Psoas muscle (tissue), 8 donors: ENCODE results near the gene DNHD1. TPM values are rescaled to one million over a fixed set of nuclear protein-coding genes. Genes with fewer than 3 reads are reported as not detected.
A peak's percentile ranks its signal among the peaks of the same experiment; 100 is the strongest.

Experiments
- ATAC-seq, 4 donors: fragments of 200-7000 bp; cut with Tn5 transposase; one replicate each; pipeline ENCODE4 v1.9.1; 2020; ENCODE audit warnings: moderate library complexity in 3 of 4, mild to moderate bottlenecking in 2 of 4
- DNase-seq, 2 donors: peaks; one replicate each; pipeline ENCODE4 v3.0.0-alpha.2; 2020
- H3K27ac ChIP-seq: fragments of 200-600 bp; one replicate; pipeline ENCODE4 v1.8.0; 2022
- H3K27me3 ChIP-seq, 3 donors: fragments of 200-600 bp in 1 of 3; one replicate each; pipeline versions ENCODE4 v1.6.1 to v1.8.0; 2013 to 2022; ENCODE audit warnings: low read length in 2 of 3, mild to moderate bottlenecking in 2 of 3, moderate library complexity in 1 of 3; ENCODE audit not compliant: insufficient read depth in 3 of 3
- H3K36me3 ChIP-seq, 2 donors: fragments of 200-600 bp in 1 of 2; one replicate each; pipeline versions ENCODE4 v1.6.1 to v1.8.0; 2013 to 2022; ENCODE audit warnings: low read depth in 1 of 2, mild to moderate bottlenecking in 1 of 2, moderate library complexity in 1 of 2; ENCODE audit not compliant: insufficient read depth in 1 of 2
- H3K4me1 ChIP-seq: fragments of 200-600 bp; one replicate; pipeline ENCODE4 v1.8.0; 2022
- H3K4me3 ChIP-seq: fragments of 200-600 bp; one replicate; pipeline ENCODE4 v1.8.0; 2022; ENCODE audit warnings: mild to moderate bottlenecking
- H3K9me3 ChIP-seq: fragments of 200-600 bp; one replicate; pipeline ENCODE4 v1.8.0; 2022
- WGBS, 3 donors: extraction: QIAGEN DNeasy Blood & Tissue Kit; methylation state at CpG; one replicate each; pipeline versions ENCODE4 v1.1.6 to v1.1.7; 2013; 5-methylcytosine and 5-hydroxymethylcytosine counted together
- intact Hi-C, 2 donors: fragments of 100-400 bp; cut with DNase I; formaldehyde crosslinking; loops; one replicate each; pipeline versions ENCODE4 v1.11.0 to v1.14.2; 2022
- polyA plus RNA-seq, 3 donors: library from polyadenylated mRNA; stranded (reverse); fragments of 200-250 nt; gene quantifications; one replicate each; pipeline ENCODE4 v1.2.3, GENCODE V29; 2013
- total RNA-seq, 4 donors: library from RNA; stranded (reverse); fragmentation: NEBNext Ultra II Directional in 2 of 4; extraction: Animal tissue kit (Norgen Biotek cat#: 25700) in 2 of 4; gene quantifications; one replicate each; pipeline versions ENCODE4 v1.2.1 to v1.2.4, GENCODE V29; 2021 to 2023
- TF ChIP-seq, protein P1 (sequence below): fragments of 200-600 bp; IDR thresholded peaks from one replicate; pipeline ENCODE4 v1.8.0; 2022; ENCODE audit warnings: antibody characterized with exemption
- donor health status: healthy with polysubstance abuse.
- donor health status: DM: no; HTN: no; CAD: no; lungs with moderate emphysema.
- donor health status: Bipolar disorder and iron deficiency.
- donor health status: healthy.
- donor health status: DM: yes; HTN: yes; CAD: no.
- donor health status: DM: no; HTN: no; CAD: no.
- donor health status: DM: no; HTN: no; CAD: no.
- donor health status: DM: yes; HTN: yes; CAD: no.

The DNHD1 gene
- total and polyA plus RNA-seq, 7 donors = 2.0 to 9.0 (median 3.4) TPM

- TF ChIP-seq, protein P1, sequence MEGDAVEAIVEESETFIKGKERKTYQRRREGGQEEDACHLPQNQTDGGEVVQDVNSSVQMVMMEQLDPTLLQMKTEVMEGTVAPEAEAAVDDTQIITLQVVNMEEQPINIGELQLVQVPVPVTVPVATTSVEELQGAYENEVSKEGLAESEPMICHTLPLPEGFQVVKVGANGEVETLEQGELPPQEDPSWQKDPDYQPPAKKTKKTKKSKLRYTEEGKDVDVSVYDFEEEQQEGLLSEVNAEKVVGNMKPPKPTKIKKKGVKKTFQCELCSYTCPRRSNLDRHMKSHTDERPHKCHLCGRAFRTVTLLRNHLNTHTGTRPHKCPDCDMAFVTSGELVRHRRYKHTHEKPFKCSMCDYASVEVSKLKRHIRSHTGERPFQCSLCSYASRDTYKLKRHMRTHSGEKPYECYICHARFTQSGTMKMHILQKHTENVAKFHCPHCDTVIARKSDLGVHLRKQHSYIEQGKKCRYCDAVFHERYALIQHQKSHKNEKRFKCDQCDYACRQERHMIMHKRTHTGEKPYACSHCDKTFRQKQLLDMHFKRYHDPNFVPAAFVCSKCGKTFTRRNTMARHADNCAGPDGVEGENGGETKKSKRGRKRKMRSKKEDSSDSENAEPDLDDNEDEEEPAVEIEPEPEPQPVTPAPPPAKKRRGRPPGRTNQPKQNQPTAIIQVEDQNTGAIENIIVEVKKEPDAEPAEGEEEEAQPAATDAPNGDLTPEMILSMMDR = no peak
- no peaks in the 10 kb centered on the region for H3K27me3 ChIP-seq
- H3K4me3 ChIP-seq = peak overlapping the region; percentile 75
- ATAC-seq = no peak
- H3K4me1 ChIP-seq = peaks cover 52% of the 10 kb centered on the region
- H3K36me3 ChIP-seq = peaks cover 16 to 43% of the 10 kb centered on the region in 2 donors
- peak overlapping the region; percentile 100 for H3K27ac ChIP-seq
- H3K9me3 ChIP-seq = no peaks in the 10 kb centered on the region
- DNase-seq = no peak
- intact Hi-C loops = loop anchor here (5.0 to 10.0 kb wide), 2 partner anchors 135 to 212 kb away; partner anchors contain the start of genes SMPD1 (in 1 of the 2) and TRIM3 (in 1 of the 2)
Measured at GRCh38 chr11:6607190-6607795, 110.2 kb downstream of the DNHD1 start.

GRCh38 chr11:6608011-6608410 is 110.9 kb downstream of the DNHD1 start:
- Histone ChIP-seq H3K4me1 (peaks cover 55% of the 10 kb centered on the region), H3K36me3 (peaks cover 16 to 43% of the 10 kb centered on the region in 2 donors), H3K9me3 (no peaks in the 10 kb centered on the region), H3K4me3 (peak overlapping the region; percentile 75), H3K27ac (peak overlapping the region; percentile 100), H3K27me3 (no peaks in the 10 kb centered on the region)
- intact Hi-C loops = loop anchor here (5.0 to 10.0 kb wide), 2 partner anchors 136 to 213 kb away; partner anchors contain the start of genes SMPD1 (in 1 of the 2) and TRIM3 (in 1 of the 2)
- TF ChIP-seq, protein P1 = no peak
- DNase-seq (no peak), ATAC-seq (no peak)
- 81 to 87% (median 84%) methylated on average over 9 of the region's 9 CpGs for WGBS, 3 donors

GRCh38 chr11:6608726-6609501 is 111.8 kb downstream of the DNHD1 start:
- TF ChIP-seq, protein P1 = no peak
- Histone ChIP-seq H3K27me3 (no peaks in the 10 kb centered on the region), H3K9me3 (no peaks in the 10 kb centered on the region), H3K27ac (peak overlapping the region; percentile 100), H3K4me3 (no peak overlapping the region), H3K4me1 (peaks cover 60% of the 10 kb centered on the region), H3K36me3 (peaks cover 16 to 45% of the 10 kb centered on the region in 2 donors)
- intact Hi-C loops = loop anchor here (5.0 to 10.0 kb wide), 2 partner anchors 137 to 214 kb away; partner anchors contain the start of genes SMPD1 (in 1 of the 2) and TRIM3 (in 1 of the 2)
- no peak for ATAC-seq
- 71 to 82% (median 73%) methylated on average over 14 of the region's 14 CpGs for WGBS, 3 donors
- DNase-seq = no peak

DNA sequence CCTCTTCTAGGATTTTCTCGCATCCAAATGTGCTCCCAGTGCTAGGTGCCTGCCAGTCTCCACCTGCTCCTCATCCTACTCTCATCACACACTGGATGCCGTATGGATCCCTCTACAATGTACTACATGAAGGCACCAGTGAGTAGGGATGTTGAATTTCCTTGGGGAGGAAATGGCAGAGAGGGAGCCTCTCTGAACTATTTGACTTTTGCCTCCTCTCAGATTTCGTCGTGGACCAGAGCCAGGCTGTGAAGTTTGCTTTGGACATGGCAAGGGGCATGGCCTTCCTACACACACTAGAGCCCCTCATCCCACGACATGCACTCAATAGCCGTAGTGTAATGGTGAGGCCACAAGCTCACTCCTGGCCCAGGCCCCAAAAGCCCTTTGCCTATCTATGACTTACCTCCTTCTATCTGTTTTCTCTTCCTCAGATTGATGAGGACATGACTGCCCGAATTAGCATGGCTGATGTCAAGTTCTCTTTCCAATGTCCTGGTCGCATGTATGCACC is 112.5 kb downstream of the DNHD1 start:
- Histone ChIP-seq H3K4me1 (peaks cover 59% of the 10 kb centered on the region), H3K4me3 (no peak overlapping the region), H3K9me3 (no peaks in the 10 kb centered on the region), H3K27me3 (no peaks in the 10 kb centered on the region), H3K36me3 (peaks cover 16 to 51% of the 10 kb centered on the region in 2 donors), H3K27ac (peak overlapping the region; percentile 100)
- TF ChIP-seq, protein P1 = no peak
- 66 to 73% (median 70%) methylated on average over 8 of the region's 8 CpGs for WGBS, 3 donors
- ATAC-seq (no peak), DNase-seq (no peak)
- intact Hi-C loops = loop anchor here (5.0 to 10.0 kb wide), 4 partner anchors 127 to 375 kb away; partner anchors contain the start of genes ARFIP2 (in 1 of the 2), CNGA4 (in 1 of the 2), FHIP1B (in 1 of the 2) and SMPD1 (in 1 of the 2)
